GM23338 (cell line): ENCODE measurements around the gene MIB2. TPM values are rescaled to one million over a fixed set of nuclear protein-coding genes. Genes with fewer than 3 reads are reported as not detected.

Source experiments
- ATAC-seq: fragments of 200-7000 bp; cut with Tn5 transposase; 3 replicates; pipeline ENCODE4 v1.9.1; 2020
- DNase-seq: peaks from one replicate; pipeline ENCODE4 v3.0.0-alpha.2; 2015; ENCODE audit warnings: low spot score
- H2AFZ ChIP-seq: fragments of 200-600 bp; sonication (generic); 2 replicates; pipeline ENCODE4 v1.8.0; 2016; ENCODE audit warnings: antibody characterized with exemption, mild to moderate bottlenecking, moderate library complexity
- H3F3A ChIP-seq: fragments of 200-600 bp; sonication (generic); replicated peaks from 2 replicates; pipeline ENCODE4 v1.8.0; 2017; ENCODE audit warnings: antibody characterized with exemption, mixed run types, low read depth
- H3K27ac ChIP-seq: fragments of 200-600 bp; sonication (generic); 2 replicates; pipeline ENCODE4 v1.6.1; 2016; ENCODE audit warnings: low read depth
- H3K27me3 ChIP-seq: fragments of 200-600 bp; sonication (generic); 2 replicates; pipeline ENCODE4 v1.8.0; 2016; ENCODE audit warnings: mild to moderate bottlenecking, mixed run types, moderate library complexity; ENCODE audit not compliant: insufficient read depth
- H3K36me3 ChIP-seq: fragments of 200-600 bp; sonication (generic); 2 replicates; pipeline ENCODE4 v1.8.0; 2016; ENCODE audit warnings: mild to moderate bottlenecking; ENCODE audit not compliant: insufficient read depth
- H3K4me1 ChIP-seq: fragments of 200-600 bp; sonication (generic); 2 replicates; pipeline ENCODE4 v1.8.0; 2016; ENCODE audit warnings: mild to moderate bottlenecking, moderate library complexity; ENCODE audit not compliant: insufficient read depth
- H3K4me2 ChIP-seq: fragments of 200-600 bp; sonication (generic); 2 replicates; pipeline ENCODE4 v1.7.1; 2017; ENCODE audit warnings: mixed run types
- H3K4me3 ChIP-seq: fragments of 200-600 bp; sonication (generic); 2 replicates; pipeline ENCODE4 v1.6.1; 2016; ENCODE audit warnings: mixed run types
- H3K79me2 ChIP-seq: fragments of 200-600 bp; sonication (generic); replicated peaks from 2 replicates; pipeline ENCODE4 v1.8.0; 2017; ENCODE audit warnings: mild to moderate bottlenecking; ENCODE audit not compliant: insufficient read depth
- H3K9me2 ChIP-seq: fragments of 200-600 bp; sonication (generic); 2 replicates; pipeline ENCODE4 v1.8.0; 2017; ENCODE audit not compliant: insufficient read depth
- H4K20me1 ChIP-seq: fragments of 200-600 bp; sonication (generic); replicated peaks from 2 replicates; pipeline ENCODE4 v1.8.0; 2017; ENCODE audit warnings: mild to moderate bottlenecking; ENCODE audit not compliant: insufficient read depth
- H3K27ac Mint-ChIP-seq: 2 replicates; pipeline ENCODE4 v1.8.0; 2020; ENCODE audit warnings: inconsistent platforms, mild to moderate bottlenecking, moderate library complexity, mixed read lengths
- H3K27me3 Mint-ChIP-seq: 3 replicates; pipeline ENCODE4 v1.8.0; 2022; ENCODE audit warnings: low read depth, mild to moderate bottlenecking, moderate library complexity, mixed read lengths, inconsistent platforms; ENCODE audit not compliant: insufficient read depth, poor library complexity
- H3K36me3 Mint-ChIP-seq: 3 replicates; pipeline ENCODE4 v1.8.0; 2021; ENCODE audit warnings: low read depth, mild to moderate bottlenecking, inconsistent platforms, moderate library complexity, mixed read lengths
- H3K4me1 Mint-ChIP-seq: 3 replicates; pipeline ENCODE4 v1.8.0; 2020; ENCODE audit warnings: mild to moderate bottlenecking, inconsistent platforms, mixed read lengths
- H3K4me3 Mint-ChIP-seq: 3 replicates; pipeline ENCODE4 v1.8.0; 2021; ENCODE audit warnings: moderate library complexity, mild to moderate bottlenecking, inconsistent platforms, mixed read lengths
- H3K9me3 Mint-ChIP-seq: 3 replicates; pipeline ENCODE4 v1.8.0; 2020; ENCODE audit warnings: moderate library complexity, mild to moderate bottlenecking, inconsistent platforms, mixed read lengths
- CREB1 ChIP-seq: fragments of 250-450 bp; sonication (Bioruptor Pico); IDR thresholded peaks from 2 replicates; pipeline ENCODE4 v1.5.0; 2020; ENCODE audit warnings: low read depth, mild to moderate bottlenecking, moderate library complexity
- CTCF ChIP-seq, 2 experiments: fragments of 200-600 bp in 1 of 2; sonication (generic) in 1 of 2; conservative IDR thresholded peaks; 2 replicates each; pipeline versions ENCODE4 v1.5.1 to v1.6.1; 2016 to 2017; ENCODE audit warnings: antibody characterized with exemption in 2 of 2, low read depth in 2 of 2, mild to moderate bottlenecking in 2 of 2, moderate library complexity in 1 of 2
- ETS1 ChIP-seq: IDR thresholded peaks from 2 replicates; pipeline ENCODE4 v1.6.1; 2016; ENCODE audit warnings: antibody characterized with exemption
- EZH2 ChIP-seq: fragments of 200-600 bp; sonication (generic); IDR thresholded peaks from one replicate; pipeline ENCODE4 v1.8.0; 2017; ENCODE audit warnings: antibody characterized with exemption, mild to moderate bottlenecking, low read depth; ENCODE audit not compliant: unreplicated experiment
- EZH2phosphoT487 ChIP-seq: fragments of 200-600 bp; sonication (generic); IDR thresholded peaks from one replicate; pipeline ENCODE4 v1.8.1; 2018; ENCODE audit warnings: antibody characterized with exemption; ENCODE audit not compliant: unreplicated experiment
- JUNB ChIP-seq: IDR thresholded peaks from one replicate; pipeline ENCODE4 v1.6.1; 2016; ENCODE audit warnings: antibody characterized with exemption; ENCODE audit not compliant: unreplicated experiment
- NANOG ChIP-seq: IDR thresholded peaks from 2 replicates; pipeline ENCODE4 v1.6.1; 2016; ENCODE audit warnings: antibody characterized with exemption, borderline replicate concordance
- POLR2AphosphoS5 ChIP-seq: IDR thresholded peaks from 2 replicates; pipeline ENCODE4 v1.6.1; 2016; ENCODE audit warnings: antibody characterized with exemption, low read depth
- REST ChIP-seq: IDR thresholded peaks from one replicate; pipeline ENCODE4 v1.6.1; 2018; ENCODE audit warnings: antibody characterized with exemption; ENCODE audit not compliant: unreplicated experiment
- ZNF114 ChIP-seq: fragments of 250-450 bp; sonication (Bioruptor Pico); IDR thresholded peaks from 2 replicates; pipeline ENCODE4 v1.5.0; 2020; ENCODE audit warnings: mild to moderate bottlenecking, moderate library complexity
- ZNF331 ChIP-seq: fragments of 250-450 bp; sonication (Bioruptor Pico); IDR thresholded peaks from 2 replicates; pipeline ENCODE4 v1.5.0; 2020; ENCODE audit warnings: low read depth, mild to moderate bottlenecking, moderate library complexity
- ZNF462 ChIP-seq: fragments of 250-450 bp; sonication (Bioruptor Pico); IDR thresholded peaks from 2 replicates; pipeline ENCODE4 v1.5.0; 2020; ENCODE audit warnings: mild to moderate bottlenecking, moderate library complexity
- polyA plus RNA-seq: library from polyadenylated mRNA; unstranded; fragments of >200 nt; fragmentation: Nextera tagmentation; extraction: Ambion mirVana; gene quantifications from 2 replicates; pipeline ENCODE4 v1.2.1, GENCODE V29; 2016
- total RNA-seq: library from RNA; depleted of rRNA; stranded (reverse); fragments of >200 nt; shearing (Covaris generic); gene quantifications from 2 replicates; pipeline ENCODE4 v1.2.3, GENCODE V29; 2014

The MIB2 gene
- total and polyA plus RNA-seq, 2 experiments from 2014 or later: 82.6 to 104 TPM

- TF ChIP-seq ETS1: no peak
- no peak for TF ChIP-seq ZNF331 (CRISPR knock-in tag)
- TF ChIP-seq CREB1 (CRISPR knock-in tag): no peak
- no peak for TF ChIP-seq NANOG
- TF ChIP-seq ZNF114 (CRISPR knock-in tag): no peak
- TF ChIP-seq JUNB: no peak
- TF ChIP-seq POLR2AphosphoS5: no peak
- no peak for TF ChIP-seq EZH2
Observed at GRCh38 chr1:1670866-1671265, 55.6 kb downstream of the MIB2 start (continued).

- H3K27ac ChIP-seq: no peak overlapping the region
- H3K27ac Mint-ChIP-seq: no peak overlapping the region
- DNase-seq (no peak), ATAC-seq (no peak)
- no peaks in the 10 kb centered on the region for H3K4me1 Mint-ChIP-seq
- H3K27me3 Mint-ChIP-seq: peaks cover 4% of the 10 kb centered on the region
- no peak overlapping the region for H3K4me2 ChIP-seq
- H3K9me2 ChIP-seq: no peaks in the 10 kb centered on the region
- no peaks in the 10 kb centered on the region for H3K4me1 ChIP-seq
- no peaks in the 10 kb centered on the region for H3K9me3 Mint-ChIP-seq
- H2AFZ ChIP-seq: no peak overlapping the region
- no peak overlapping the region; the same call in 2 of the 3 replicates for H3K4me3 Mint-ChIP-seq
- 0 out of 2 replicates have a peak, but pooled peaks cover 6% of the 10 kb centered on the region for H3F3A ChIP-seq
- no peaks in the 10 kb centered on the region for H3K79me2 ChIP-seq
- peaks cover 37% of the 10 kb centered on the region for H3K36me3 Mint-ChIP-seq
- no peak overlapping the region for H3K4me3 ChIP-seq
- no peaks in the 10 kb centered on the region; the same call in 1 of the 2 replicates for H4K20me1 ChIP-seq
- no peaks in the 10 kb centered on the region for H3K36me3 ChIP-seq
- no peaks in the 10 kb centered on the region for H3K27me3 ChIP-seq
- TF ChIP-seq JUNB (no peak), ZNF331 (CRISPR knock-in tag) (no peak), EZH2phosphoT487 (no peak), ZNF462 (no peak), CTCF (conservative IDR thresholded peaks at IDR 0.05; ENCODE audit: low read depth in 2 of 2) (no peak), ZNF114 (CRISPR knock-in tag) (no peak), EZH2 (no peak), REST (no peak)
Observed at GRCh38 chr1:1671365-1672119, 56.2 kb downstream of the MIB2 start.
